RCC 7860 (cell line): Measurements from ENCODE around the gene WFIKKN2.
"Not testable (repeated sequence)": the region's sequence is repeated elsewhere in the genome, so short reads cannot be mapped to it uniquely, and the experiment has no call there.

Experiments
- DNase-seq: peaks from one replicate; pipeline ENCODE4 v3.0.0-alpha.2; 2015; ENCODE audit warnings: low spot score
- FAIRE-seq: peaks from 2 replicates; lab custom pipeline; 2012; peaks lifted over from hg19 to GRCh38; lab: Jason Lieb, UNC

Gene WFIKKN2

DNA sequence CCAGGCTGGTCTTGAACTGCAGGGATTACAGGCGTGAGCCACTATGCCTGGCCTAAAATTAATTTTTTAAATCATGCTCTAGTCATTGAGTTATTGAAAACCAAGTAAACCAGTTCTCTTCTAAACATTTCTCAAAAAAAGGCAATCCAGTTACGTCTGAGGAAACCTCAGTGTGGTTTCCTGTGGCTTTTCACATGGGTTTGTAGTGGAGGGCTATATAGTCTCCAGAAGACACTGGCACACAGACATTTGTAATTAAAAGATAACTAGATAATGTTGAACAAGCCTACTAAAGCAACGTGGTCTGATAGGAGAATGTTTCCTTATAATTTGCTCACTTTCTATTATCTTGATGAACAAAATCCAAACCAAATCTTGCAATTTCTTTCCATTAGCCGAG, 36.0 kb downstream of the WFIKKN2 start:
- DNase-seq, result no peak
- FAIRE-seq, result no peak

DNA sequence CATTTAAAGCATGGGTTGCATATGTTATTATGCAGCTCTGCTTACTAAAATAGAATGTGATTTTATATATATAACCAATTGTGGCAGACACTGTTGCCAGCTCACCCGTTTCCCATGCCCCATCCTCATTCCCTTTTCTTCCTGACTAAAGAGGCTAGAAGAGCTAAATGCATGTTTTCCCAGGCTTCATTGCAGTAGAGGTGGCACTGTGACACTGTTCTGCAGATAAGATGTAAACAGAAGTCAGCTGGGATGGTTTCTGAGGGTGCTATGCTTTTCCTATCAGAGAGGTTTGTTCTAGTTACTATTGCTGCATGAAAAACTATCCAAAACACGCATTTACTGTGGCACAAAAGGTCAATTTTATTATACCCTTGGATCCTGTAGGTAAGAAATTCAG, 36.5 kb downstream of the WFIKKN2 start:
- FAIRE-seq, result no peak

DNA sequence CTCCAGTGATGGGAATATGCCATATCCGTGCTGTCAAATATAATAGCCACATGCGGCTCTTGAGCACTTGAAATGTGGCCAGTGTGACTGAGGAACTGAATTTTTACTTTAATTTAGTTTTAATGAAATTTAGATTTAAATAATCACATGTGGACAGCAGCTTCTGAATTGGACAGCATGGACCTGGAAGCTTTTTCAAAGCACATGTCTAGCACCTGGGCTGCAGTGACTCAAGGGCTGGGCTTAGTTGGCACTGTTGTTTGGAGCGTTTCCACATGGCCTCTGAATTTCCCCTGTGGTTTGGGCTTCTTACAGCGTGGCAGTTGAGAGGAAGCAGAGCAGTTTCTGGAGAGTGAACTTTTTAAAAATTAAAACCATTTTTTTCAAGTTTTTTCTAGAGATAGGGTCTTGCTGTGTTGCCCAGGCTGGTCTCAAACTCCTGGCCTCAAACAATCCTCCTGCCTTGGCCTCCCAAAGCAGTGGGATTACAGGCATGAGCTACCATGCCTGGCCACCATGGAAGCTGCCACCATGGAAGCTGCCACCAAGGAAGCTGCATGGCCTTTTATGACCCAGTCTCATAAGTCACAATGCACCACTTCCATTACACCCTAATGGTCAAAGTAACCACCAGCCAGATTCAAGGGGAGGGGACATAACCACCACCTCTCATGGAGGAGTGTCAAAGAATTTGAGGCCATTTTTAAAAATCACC, 37.5 kb downstream of the WFIKKN2 start:
- DNase-seq (no peak), FAIRE-seq (no peak)

More for the DNA sequence above, 36.5 kb downstream of the WFIKKN2 start:
- DNase-seq, result no peak

DNA sequence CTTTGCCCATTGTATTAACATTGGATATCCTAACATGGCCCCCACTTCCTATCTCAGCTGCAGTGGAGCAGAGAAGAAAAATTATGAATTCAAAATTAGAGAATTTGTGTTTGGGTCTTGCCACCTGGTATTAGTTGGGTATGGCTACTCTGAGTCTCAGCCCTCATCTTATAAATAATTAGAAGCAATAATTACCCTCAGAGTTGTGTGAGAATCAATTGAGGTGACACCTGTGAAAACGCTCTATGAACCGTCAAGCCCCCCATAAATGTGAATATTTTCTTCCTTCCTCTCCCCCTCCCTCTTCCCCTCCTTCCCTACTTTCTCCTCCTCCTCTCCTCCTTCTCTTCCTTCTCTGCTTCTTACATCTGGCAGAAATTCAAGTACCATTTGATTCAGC, 39.7 kb downstream of the WFIKKN2 start:
- DNase-seq (no peak), FAIRE-seq (no peak)

DNA sequence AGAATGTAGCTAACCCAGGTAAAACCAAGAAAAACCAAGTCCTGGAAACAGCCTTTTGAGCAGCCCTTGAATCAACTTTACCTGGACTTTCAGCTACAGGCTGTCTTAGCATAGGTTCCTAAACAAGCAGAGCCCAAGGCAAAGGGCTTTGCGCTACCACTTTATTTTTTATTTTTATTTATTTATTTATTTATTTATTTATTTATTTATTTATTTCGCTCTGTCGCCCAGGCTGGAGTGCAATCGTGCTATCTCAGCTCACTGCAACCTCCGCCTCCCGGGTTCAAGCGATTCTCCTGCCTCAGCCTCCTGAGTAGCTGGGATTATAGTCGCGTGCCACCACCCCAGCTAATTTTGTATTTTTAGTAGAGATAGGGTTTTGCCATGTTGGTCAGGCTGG, 41.7 kb downstream of the WFIKKN2 start:
- not testable (repeated sequence) for FAIRE-seq, DNase-seq

DNA sequence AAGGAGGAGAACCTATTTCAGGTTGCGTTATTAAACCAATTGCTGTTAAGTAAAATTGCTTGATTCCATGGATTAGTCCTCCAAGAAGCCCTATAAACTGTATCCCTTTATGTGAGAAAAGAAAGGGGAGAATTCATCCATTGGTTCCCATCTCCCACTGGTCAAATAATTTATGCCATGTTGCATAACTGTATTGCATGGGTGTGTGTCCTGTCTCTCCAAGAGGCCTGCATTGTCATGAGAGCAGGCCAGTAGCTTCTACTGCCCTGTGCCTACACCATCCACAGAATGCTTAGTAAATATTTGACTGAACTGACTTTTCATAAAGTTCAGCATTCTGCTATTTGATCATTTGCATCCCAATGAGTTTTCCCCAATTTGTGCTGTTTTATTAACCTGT, 42.5 kb downstream of the WFIKKN2 start:
- FAIRE-seq, result no peak

DNA sequence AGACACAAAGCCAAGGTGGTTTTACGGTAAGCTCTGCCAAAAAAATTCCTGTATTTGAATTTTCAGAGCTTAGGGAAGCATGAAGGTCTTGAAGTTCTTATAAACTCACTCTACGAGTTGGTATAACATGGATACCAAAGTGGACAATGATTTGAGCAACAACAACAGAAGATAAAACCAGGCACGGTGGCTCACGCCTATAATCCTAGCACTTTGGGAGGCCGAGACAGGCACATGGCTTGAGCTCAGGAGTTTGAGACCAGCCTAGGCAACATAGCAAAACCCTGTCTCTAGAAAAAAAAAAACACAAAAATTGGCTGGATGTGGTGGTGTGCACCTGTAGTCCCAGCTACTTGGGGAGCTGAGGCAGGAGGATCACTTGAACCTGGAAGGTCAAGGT, 43.7 kb downstream of the WFIKKN2 start:
- DNase-seq (no peak), FAIRE-seq (no peak)

More for the DNA sequence above, 42.5 kb downstream of the WFIKKN2 start:
- DNase-seq, result no peak

DNA sequence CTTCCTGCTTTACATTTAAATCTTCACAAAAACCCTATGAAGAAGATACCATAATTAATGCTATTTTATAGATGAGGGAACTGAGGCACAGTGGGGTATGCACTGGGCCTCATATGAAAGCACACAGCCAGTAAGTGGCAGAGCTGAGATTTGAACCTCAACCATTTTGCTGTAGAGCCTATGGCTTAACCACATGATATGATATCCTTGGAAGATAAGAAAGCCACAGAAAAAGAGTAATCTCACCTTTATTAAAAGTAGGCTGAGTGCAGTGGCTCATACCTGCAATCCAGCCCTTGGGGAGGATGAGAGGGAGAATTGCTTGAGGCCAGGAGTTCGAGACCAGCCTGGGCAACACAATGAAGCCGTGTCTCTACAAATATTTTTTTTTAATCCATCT, 45.8 kb downstream of the WFIKKN2 start:
- no peak for FAIRE-seq
- DNase-seq, result no peak

DNA sequence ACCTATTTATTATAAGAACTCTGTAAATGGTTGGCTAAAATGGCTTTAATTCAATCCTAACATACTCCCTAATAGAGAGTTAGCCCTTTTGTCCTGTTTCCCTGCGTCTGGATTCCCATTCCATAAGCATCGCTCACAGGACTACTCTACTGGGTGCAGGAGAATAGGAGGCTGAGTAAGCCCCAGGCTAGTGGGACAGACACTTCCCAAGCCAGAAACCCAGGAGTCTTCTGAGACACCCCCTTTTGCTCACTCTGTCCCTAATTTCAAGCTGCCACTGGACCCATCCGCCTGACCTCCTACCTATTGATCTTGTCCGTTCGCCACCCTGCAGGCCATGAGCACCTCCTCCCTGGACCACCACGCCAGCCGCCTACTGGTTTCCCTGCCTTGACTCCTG, 47.5 kb downstream of the WFIKKN2 start:
- no peak for DNase-seq
- FAIRE-seq, result no peak

DNA sequence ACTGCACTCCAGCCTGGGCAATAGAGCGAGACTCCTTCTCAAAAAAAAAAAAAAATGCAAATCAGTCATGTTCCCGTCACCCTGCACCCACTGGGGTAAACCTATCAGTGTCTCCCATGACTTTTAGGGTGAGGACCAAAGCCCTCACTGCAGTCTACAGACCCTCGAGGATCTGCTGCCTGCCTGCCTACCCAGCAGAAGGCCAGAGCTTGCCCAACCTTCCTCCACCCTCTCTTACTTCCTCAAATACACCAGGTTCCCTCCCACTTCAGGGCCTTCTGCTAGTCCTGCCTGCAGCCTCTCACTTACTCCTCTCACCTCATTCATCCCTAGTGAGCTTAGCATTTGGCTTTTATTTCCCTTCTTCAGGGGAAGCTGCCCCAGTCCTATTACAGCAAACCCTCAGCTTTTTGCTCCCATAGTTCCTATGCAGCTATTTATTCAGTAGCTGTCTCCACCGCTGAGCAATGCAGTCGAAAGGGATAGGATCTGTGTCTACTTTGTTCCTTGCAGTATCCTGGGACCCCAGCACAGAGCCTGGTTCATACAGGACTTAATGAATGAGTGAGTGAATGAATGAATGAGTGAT, 48.6 kb downstream of the WFIKKN2 start:
- FAIRE-seq (no peak), DNase-seq (no peak)

DNA sequence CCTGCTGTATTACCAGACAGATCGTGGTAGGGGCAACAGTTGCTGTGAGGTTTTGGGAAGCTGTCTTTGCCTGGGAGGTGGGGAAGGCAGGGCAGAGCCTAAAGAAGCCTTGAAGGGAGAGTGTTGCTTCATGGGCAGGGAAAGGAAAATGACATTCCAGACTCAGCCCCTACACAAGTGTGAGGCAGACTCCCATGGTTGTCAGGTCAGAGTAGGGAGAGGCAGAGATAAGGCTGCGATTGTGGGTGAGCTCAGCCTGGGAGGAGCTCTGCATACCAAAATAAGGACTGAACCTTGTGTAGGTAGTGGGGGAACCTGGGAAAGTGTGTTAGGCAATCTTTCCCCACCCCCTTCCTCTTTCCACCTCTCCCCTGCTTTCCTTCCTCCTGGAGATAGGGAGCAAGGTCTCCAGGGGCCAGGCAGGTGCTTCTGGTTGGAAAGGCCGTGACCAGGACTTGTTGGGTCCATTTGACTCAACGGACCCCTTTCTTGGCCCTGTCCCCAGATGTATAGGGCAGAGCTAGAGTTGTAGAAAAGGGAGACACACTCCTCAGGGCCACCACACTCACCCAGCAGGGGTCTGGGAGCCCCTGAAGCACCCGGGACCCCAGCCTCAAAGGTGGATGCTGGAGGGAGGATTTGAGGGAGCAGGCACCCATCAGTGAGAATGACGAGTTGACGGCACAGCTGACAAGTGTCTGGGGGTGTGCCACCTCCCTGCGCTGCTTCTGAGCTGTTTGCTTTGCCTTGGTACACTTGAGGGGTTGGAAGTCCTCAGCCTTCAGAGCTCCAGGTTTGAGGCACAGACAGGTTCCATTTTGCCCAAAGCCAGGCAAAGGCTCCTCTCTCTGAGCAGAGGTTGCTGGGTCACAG, 49.3 kb downstream of the WFIKKN2 start:
- DNase-seq (no peak), FAIRE-seq (no peak)

DNA sequence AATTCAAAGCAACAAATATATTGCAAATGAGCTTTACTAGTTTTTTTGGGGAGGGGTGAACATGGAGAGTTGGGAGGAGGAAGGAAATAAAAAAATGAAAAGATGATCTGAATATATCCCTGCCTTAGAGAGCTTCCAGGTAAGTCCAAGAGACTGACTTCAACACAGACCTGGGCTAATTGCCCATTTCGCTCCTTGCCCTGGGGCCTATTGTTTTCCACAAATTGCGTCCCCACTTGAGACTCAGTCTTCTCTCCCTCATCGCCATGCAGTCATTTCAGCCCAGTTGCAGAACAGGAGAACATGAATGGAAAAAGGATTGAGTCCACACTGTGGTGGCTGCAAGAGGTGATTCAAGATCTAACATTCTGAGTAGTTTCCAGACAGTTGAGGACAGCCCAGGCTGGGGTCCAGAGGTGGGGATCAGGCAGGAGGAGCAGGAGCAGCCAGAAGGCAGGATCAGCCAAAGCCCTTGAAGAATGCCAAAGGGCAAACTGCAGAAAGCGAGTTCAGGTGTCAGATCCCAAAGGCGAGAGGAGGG, 52.4 kb downstream of the WFIKKN2 start:
- no peak for FAIRE-seq

DNA sequence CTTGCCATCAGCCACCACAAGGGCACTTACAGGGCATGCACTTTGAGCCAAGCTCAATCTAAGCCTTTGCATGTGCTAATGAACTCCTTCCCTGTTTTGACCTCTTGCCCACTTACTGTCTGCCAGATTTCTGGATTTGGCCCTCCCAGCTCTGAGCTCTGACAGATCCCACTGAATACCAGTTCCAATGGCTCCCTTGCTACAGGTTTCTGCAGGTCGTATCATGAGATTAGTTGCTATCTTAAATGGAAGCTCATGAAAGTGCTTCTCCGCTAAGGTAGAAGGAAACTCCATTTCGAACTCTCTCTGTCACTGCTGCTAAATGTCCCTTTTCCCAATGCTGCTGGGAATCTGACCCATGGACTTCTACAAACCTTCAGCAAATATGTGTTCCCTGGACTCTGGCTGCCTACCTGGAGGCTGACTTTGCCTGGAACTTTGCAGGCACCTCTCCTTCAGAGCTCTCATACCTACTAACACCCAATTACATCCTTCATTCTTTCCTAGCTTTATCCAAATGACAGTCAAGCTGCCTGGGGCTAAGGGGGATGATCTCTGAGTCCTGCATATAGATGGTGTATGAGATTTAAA, 54.2 kb downstream of the WFIKKN2 start:
- no peak for FAIRE-seq
- no peak for DNase-seq

More for the DNA sequence above, 52.4 kb downstream of the WFIKKN2 start:
- DNase-seq, result no peak

DNA sequence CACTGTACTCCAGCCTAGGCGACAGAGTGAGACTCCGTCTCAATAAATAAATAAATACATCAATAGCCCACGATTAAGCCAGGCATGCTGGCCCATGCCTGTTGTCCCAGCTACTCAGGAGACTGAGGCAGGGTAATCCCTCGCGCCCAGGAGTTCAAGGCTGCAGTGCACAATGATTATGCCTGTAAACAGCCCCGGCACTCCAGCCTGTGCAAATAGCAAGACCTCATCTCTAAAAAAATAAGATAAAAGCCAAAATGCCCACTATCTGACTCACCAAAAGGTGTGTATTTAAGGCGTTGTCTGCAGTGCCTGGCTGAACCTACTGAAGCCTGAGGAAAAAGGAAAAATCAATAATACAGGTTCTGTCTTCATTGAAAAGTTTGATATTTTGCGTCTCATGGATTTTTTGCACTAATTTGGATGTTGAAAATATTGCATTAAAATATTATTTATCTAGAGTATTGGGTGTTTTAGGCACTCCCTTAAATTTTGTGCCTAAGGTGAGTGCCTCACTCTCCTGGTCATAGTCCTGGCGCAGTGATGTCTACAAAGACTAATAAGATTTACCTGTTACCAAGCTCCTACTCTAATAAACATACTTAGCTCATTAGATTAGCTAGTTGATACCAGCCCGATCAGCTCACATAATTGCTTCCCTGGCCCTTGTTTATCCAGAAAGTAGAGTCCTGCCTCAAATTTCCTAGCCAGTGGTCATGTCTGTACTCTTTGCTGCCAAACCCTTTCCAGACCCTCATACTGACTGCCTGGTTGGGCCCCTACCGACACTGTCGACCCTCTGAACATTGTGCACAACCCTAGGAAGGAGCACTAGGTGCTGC, 55.5 kb downstream of the WFIKKN2 start:
- DNase-seq (no peak), FAIRE-seq (no peak)

DNA sequence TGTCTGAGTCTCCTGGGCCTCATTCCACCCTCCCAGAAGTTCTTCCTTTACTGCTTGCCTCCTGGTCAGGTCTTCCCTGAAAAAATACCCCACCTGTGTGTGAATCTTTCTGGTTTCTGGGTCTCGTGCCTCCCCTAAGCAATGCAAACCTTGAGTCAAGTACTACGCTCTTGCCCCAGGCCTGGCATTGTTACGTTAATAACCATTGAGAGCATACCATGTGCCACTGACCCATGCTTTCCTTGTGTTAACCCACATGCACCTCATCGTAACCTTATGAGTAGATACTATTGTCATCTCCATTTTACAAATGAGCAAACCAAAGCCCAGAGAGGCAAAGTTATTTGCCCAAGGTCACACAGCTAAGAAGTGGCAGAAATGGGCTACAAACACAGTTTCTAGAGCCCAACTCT, 56.2 kb downstream of the WFIKKN2 start:
- DNase-seq (no peak), FAIRE-seq (no peak)
